ENCODE measurements around the gene HEBP2.

Gene HEBP2

GRCh38 chr6:138455746-138456400 is 51.9 kb downstream of the HEBP2 start:
- peaks cover 14% of the 10 kb centered on the region for H3K36me3 ChIP-seq (ENCODE audit: control insufficient read depth, insufficient read depth, low read length)
- no peaks in the 10 kb centered on the region for H3K9me3 ChIP-seq (ENCODE audit: control insufficient read depth, low read length)
- H3K27ac ChIP-seq (ENCODE audit: low read depth, low read length, severe bottlenecking), result no peak overlapping the region
- 88 to 100% methylated on average over 2 to 4 of the region's 7 CpGs for WGBS, 2 experiments (ENCODE audit: insufficient coverage in 2 of 2)
- no peaks in the 10 kb centered on the region for H3K4me1 ChIP-seq (ENCODE audit: control insufficient read depth, insufficient read depth, low read length, poor library complexity, severe bottlenecking)
- no peak overlapping the region for H3K4me3 ChIP-seq (ENCODE audit: extremely low read depth, insufficient read depth, low read length, poor library complexity, severe bottlenecking)

GRCh38 chr6:138456401-138456790 is 52.4 kb downstream of the HEBP2 start:
- Histone ChIP-seq H3K27ac (ENCODE audit: low read depth, low read length, severe bottlenecking) (no peak overlapping the region), H3K4me1 (ENCODE audit: control insufficient read depth, insufficient read depth, low read length, poor library complexity, severe bottlenecking) (no peaks in the 10 kb centered on the region), H3K4me3 (ENCODE audit: extremely low read depth, insufficient read depth, low read length, poor library complexity, severe bottlenecking) (no peak overlapping the region), H3K36me3 (ENCODE audit: control insufficient read depth, insufficient read depth, low read length) (peaks cover 18% of the 10 kb centered on the region), H3K9me3 (ENCODE audit: control insufficient read depth, low read length) (no peaks in the 10 kb centered on the region)
- 96 to 98% methylated on average over 4 of the region's 6 CpGs for WGBS, 2 experiments (ENCODE audit: insufficient coverage in 2 of 2)

GRCh38 chr6:138461647-138462046 is 57.6 kb downstream of the HEBP2 start:
- Histone ChIP-seq H3K4me1 (ENCODE audit: control insufficient read depth, insufficient read depth, low read length, poor library complexity, severe bottlenecking) (no peaks in the 10 kb centered on the region), H3K4me3 (ENCODE audit: extremely low read depth, insufficient read depth, low read length, poor library complexity, severe bottlenecking) (no peak overlapping the region), H3K9me3 (ENCODE audit: control insufficient read depth, low read length) (no peaks in the 10 kb centered on the region), H3K36me3 (ENCODE audit: control insufficient read depth, insufficient read depth, low read length) (peaks cover 49% of the 10 kb centered on the region), H3K27ac (ENCODE audit: low read depth, low read length, severe bottlenecking) (no peak overlapping the region)
- 92% methylated on average over 1 of the region's 1 CpG; no CpG with 5 or more reads in 1 of the 2 experiments for WGBS, 2 experiments (ENCODE audit: insufficient coverage in 2 of 2)

- Histone ChIP-seq H3K4me1 (ENCODE audit: control insufficient read depth, insufficient read depth, low read length, poor library complexity, severe bottlenecking) (peaks cover under 1% of the 10 kb centered on the region), H3K27ac (ENCODE audit: low read depth, low read length, severe bottlenecking) (no peak overlapping the region), H3K9me3 (ENCODE audit: control insufficient read depth, low read length) (no peaks in the 10 kb centered on the region), H3K36me3 (ENCODE audit: control insufficient read depth, insufficient read depth, low read length) (peaks cover 52% of the 10 kb centered on the region), H3K4me3 (ENCODE audit: extremely low read depth, insufficient read depth, low read length, poor library complexity, severe bottlenecking) (no peak overlapping the region)
- WGBS, 2 experiments (ENCODE audit: insufficient coverage in 2 of 2), result 95 to 96% methylated on average over 18 to 20 of the region's 20 CpGs
These were observed 60.1 kb downstream of the HEBP2 start for GRCh38 chr6:138464085-138464484.

GRCh38 chr6:138465007-138465645 is 61.1 kb downstream of the HEBP2 start:
- Histone ChIP-seq H3K36me3 (ENCODE audit: control insufficient read depth, insufficient read depth, low read length) (peaks cover 59% of the 10 kb centered on the region), H3K9me3 (ENCODE audit: control insufficient read depth, low read length) (no peaks in the 10 kb centered on the region), H3K27ac (ENCODE audit: low read depth, low read length, severe bottlenecking) (peak overlapping the region; percentile 85), H3K4me3 (ENCODE audit: extremely low read depth, insufficient read depth, low read length, poor library complexity, severe bottlenecking) (no peak overlapping the region), H3K4me1 (ENCODE audit: control insufficient read depth, insufficient read depth, low read length, poor library complexity, severe bottlenecking) (peaks cover 4% of the 10 kb centered on the region)
- 82 to 100% methylated on average over 1 of the region's 1 CpG for WGBS, 2 experiments (ENCODE audit: insufficient coverage in 2 of 2)

- Histone ChIP-seq H3K36me3 (ENCODE audit: control insufficient read depth, insufficient read depth, low read length) (peaks cover 51% of the 10 kb centered on the region), H3K4me1 (ENCODE audit: control insufficient read depth, insufficient read depth, low read length, poor library complexity, severe bottlenecking) (peaks cover 4% of the 10 kb centered on the region), H3K4me3 (ENCODE audit: extremely low read depth, insufficient read depth, low read length, poor library complexity, severe bottlenecking) (no peak overlapping the region), H3K9me3 (ENCODE audit: control insufficient read depth, low read length) (no peaks in the 10 kb centered on the region), H3K27ac (ENCODE audit: low read depth, low read length, severe bottlenecking) (no peak overlapping the region)
These were observed 63.9 kb downstream of the HEBP2 start for GRCh38 chr6:138467901-138468300.

- Histone ChIP-seq H3K36me3 (ENCODE audit: control insufficient read depth, insufficient read depth, low read length) (peaks cover 46% of the 10 kb centered on the region), H3K4me3 (ENCODE audit: extremely low read depth, insufficient read depth, low read length, poor library complexity, severe bottlenecking) (no peak overlapping the region), H3K4me1 (ENCODE audit: control insufficient read depth, insufficient read depth, low read length, poor library complexity, severe bottlenecking) (peaks cover 4% of the 10 kb centered on the region), H3K27ac (ENCODE audit: low read depth, low read length, severe bottlenecking) (no peak overlapping the region), H3K9me3 (ENCODE audit: control insufficient read depth, low read length) (no peaks in the 10 kb centered on the region)
- 93 to 96% methylated on average over 5 to 8 of the region's 9 CpGs for WGBS, 2 experiments (ENCODE audit: insufficient coverage in 2 of 2)
These were observed 64.4 kb downstream of the HEBP2 start for GRCh38 chr6:138468320-138469015.
